Omental fat pad (tissue), 4 donors: ENCODE measurements around the gene CRB3. TPM values are rescaled to one million over a fixed set of nuclear protein-coding genes. Genes with fewer than 3 reads are reported as not detected.

Experiments
- ATAC-seq: fragments of 150-250 bp; one replicate; pipeline ENCODE4 v1.9.1; 2016; ENCODE audit warnings: mild to moderate bottlenecking, moderate library complexity; ENCODE audit not compliant: low FRiP score
- DNase-seq: peaks from one replicate; pipeline ENCODE4 v3.0.0-alpha.2; 2019; ENCODE audit warnings: low spot score
- CTCF ChIP-seq, 3 donors: fragments of 450-650 bp; IDR thresholded peaks; one replicate each; pipeline ENCODE4 v1.5.1; 2016 to 2017; ENCODE audit warnings: antibody characterized with exemption in 3 of 3, mild to moderate bottlenecking in 3 of 3, moderate library complexity in 2 of 3
- total RNA-seq, 4 donors: library from RNA; depleted of rRNA; stranded (reverse); fragments of >200 nt; gene quantifications; one replicate each; pipeline ENCODE4 v1.1.0, GENCODE V29; 2016

CRB3 gene
- total RNA-seq, 4 donors from 2014 or later, result 0.82 to 6.2 (median 1.1) TPM; not detected in 1

- no peak for TF ChIP-seq CTCF (IDR thresholded peaks at IDR 0.05)
- ATAC-seq (no peak), DNase-seq (no peak)
Observed at GRCh38 chr19:6452223-6452614, 11.9 kb upstream of the CRB3 start.

- ATAC-seq, result no peak
Observed at GRCh38 chr19:6452899-6453298, 11.2 kb upstream of the CRB3 start.

GRCh38 chr19:6453951-6454565 is 10.0 kb upstream of the CRB3 start:
- DNase-seq, result no peak
- TF ChIP-seq CTCF (IDR thresholded peaks at IDR 0.05), result no peak
- no peak for ATAC-seq

More at GRCh38 chr19:6452899-6453298, 11.2 kb upstream of the CRB3 start:
- DNase-seq, result no peak
- TF ChIP-seq CTCF (IDR thresholded peaks at IDR 0.05), result no peak

- no peak for TF ChIP-seq CTCF (IDR thresholded peaks at IDR 0.05)
- DNase-seq (no peak), ATAC-seq (no peak)
Observed at GRCh38 chr19:6455924-6456323, 8.1 kb upstream of the CRB3 start.

- DNase-seq (no peak), ATAC-seq (no peak)
- TF ChIP-seq CTCF (IDR thresholded peaks at IDR 0.05), result no peak
Observed at GRCh38 chr19:6457958-6458694, 5.9 kb upstream of the CRB3 start.

GRCh38 chr19:6458695-6459261 is 5.3 kb upstream of the CRB3 start:
- ATAC-seq (no peak), DNase-seq (no peak)
- TF ChIP-seq CTCF (IDR thresholded peaks at IDR 0.05), result no peak
